ENCODE data around the gene SCAMP2. TPM values are rescaled to one million over a fixed set of nuclear protein-coding genes. Genes with fewer than 3 reads are reported as not detected.
A peak's percentile ranks its signal among the peaks of the same experiment; 100 is the strongest.

SCAMP2 gene
- total RNA-seq, 1 donor from 2014 or later = 49.9 TPM

Small RNA genes within 50 kb of the gene (small RNA-seq; reads per million reads assigned to genes)
- not detected for gene CPLX3 (ENCODE audit: low replicate concordance)
- 0.42 reads per million, percentile 67 among the genes with 10 or more reads in this experiment for gene MIR6882 (ENCODE audit: low replicate concordance)

Other genes starting within 250 kb of the SCAMP2 start
- gene EDC3, start 177.3 kb downstream of the SCAMP2 start, total RNA-seq = 18.8 TPM
- 0.51 TPM for gene CYP1A1, start 147.8 kb downstream of the SCAMP2 start, total RNA-seq
- gene CYP1A2, start 124.5 kb downstream of the SCAMP2 start, total RNA-seq = not detected
- gene CSK, start 91.3 kb downstream of the SCAMP2 start, total RNA-seq = 27.6 TPM
- gene LMAN1L, start 60.5 kb downstream of the SCAMP2 start, total RNA-seq = not detected
- gene CPLX3, start 46.7 kb downstream of the SCAMP2 start, total RNA-seq = not detected
- gene ULK3, start 30.2 kb downstream of the SCAMP2 start, total RNA-seq = 49.2 TPM
- gene MPI, start 16.7 kb upstream of the SCAMP2 start, total RNA-seq = 81.8 TPM
- 76.3 TPM for gene FAM219B, start 33.5 kb upstream of the SCAMP2 start, total RNA-seq
- gene COX5A, start 64.7 kb upstream of the SCAMP2 start, total RNA-seq = 143 TPM
- gene RPP25, start 83.4 kb upstream of the SCAMP2 start, total RNA-seq = 3.3 TPM
- gene SCAMP5, start 122.2 kb upstream of the SCAMP2 start, total RNA-seq = 0.62 TPM
- gene PPCDC, start 150.2 kb upstream of the SCAMP2 start, total RNA-seq = 9.9 TPM

All from tongue (tissue), 2 donors.